ENCODE results near the gene SCAPER. TPM values are rescaled to one million over a fixed set of nuclear protein-coding genes. Genes with fewer than 3 reads are reported as not detected.
"Not testable (repeated sequence)": the region's sequence is repeated elsewhere in the genome, so short reads cannot be mapped to it uniquely, and the experiment has no call there.

The SCAPER gene
- total RNA-seq, 1 experiment from 2014 or later = 21.5 TPM

GRCh38 chr15:76431971-76432370, 473.2 kb downstream of the SCAPER start:
- H3K27ac ChIP-seq (ENCODE audit: low read depth, low read length, poor library complexity, severe bottlenecking) = no peak overlapping the region
- peak; percentile 4 for DNase-seq (ENCODE audit: low spot score)

GRCh38 chr15:76430711-76431110, 474.4 kb downstream of the SCAPER start:
- H3K9me3 ChIP-seq (ENCODE audit: low read depth, low read length, poor library complexity, severe bottlenecking); DNase-seq (ENCODE audit: low spot score); CTCF ChIA-PET; H3K4me3 ChIP-seq (ENCODE audit: low read depth, low read length, poor library complexity, severe bottlenecking); H3K27ac ChIP-seq (ENCODE audit: low read depth, low read length, poor library complexity, severe bottlenecking); H3K36me3 ChIP-seq (ENCODE audit: insufficient read depth, low read length, poor library complexity, severe bottlenecking); H3K4me1 ChIP-seq (ENCODE audit: insufficient read depth, low read length, poor library complexity, severe bottlenecking); POLR2A ChIA-PET (ENCODE audit: low non-redundant PET); BruUV-seq (replicated peaks); intact Hi-C loops (cut with micrococcal nuclease; ENCODE audit: unreplicated experiment); H3K27me3 ChIP-seq (replicated peaks; ENCODE audit: insufficient read depth, low read depth, low read length, poor library complexity): not testable (repeated sequence)

More at GRCh38 chr15:76431971-76432370, 473.2 kb downstream of the SCAPER start:
- no peak for TF ChIP-seq EZH2 (IDR thresholded peaks at IDR 0.05; ENCODE audit: borderline replicate concordance, low read depth, low read length, poor library complexity, severe bottlenecking)
- TF ChIP-seq, protein P1, sequence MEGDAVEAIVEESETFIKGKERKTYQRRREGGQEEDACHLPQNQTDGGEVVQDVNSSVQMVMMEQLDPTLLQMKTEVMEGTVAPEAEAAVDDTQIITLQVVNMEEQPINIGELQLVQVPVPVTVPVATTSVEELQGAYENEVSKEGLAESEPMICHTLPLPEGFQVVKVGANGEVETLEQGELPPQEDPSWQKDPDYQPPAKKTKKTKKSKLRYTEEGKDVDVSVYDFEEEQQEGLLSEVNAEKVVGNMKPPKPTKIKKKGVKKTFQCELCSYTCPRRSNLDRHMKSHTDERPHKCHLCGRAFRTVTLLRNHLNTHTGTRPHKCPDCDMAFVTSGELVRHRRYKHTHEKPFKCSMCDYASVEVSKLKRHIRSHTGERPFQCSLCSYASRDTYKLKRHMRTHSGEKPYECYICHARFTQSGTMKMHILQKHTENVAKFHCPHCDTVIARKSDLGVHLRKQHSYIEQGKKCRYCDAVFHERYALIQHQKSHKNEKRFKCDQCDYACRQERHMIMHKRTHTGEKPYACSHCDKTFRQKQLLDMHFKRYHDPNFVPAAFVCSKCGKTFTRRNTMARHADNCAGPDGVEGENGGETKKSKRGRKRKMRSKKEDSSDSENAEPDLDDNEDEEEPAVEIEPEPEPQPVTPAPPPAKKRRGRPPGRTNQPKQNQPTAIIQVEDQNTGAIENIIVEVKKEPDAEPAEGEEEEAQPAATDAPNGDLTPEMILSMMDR (conservative IDR thresholded peaks at IDR 0.05; ENCODE audit: low read depth, low read length) = no peak
- H3K27me3 ChIP-seq (replicated peaks; ENCODE audit: insufficient read depth, low read depth, low read length, poor library complexity) = no peaks in the 10 kb centered on the region
- no peaks in the 10 kb centered on the region for H3K9me3 ChIP-seq (ENCODE audit: low read depth, low read length, poor library complexity, severe bottlenecking)
- CTCF ChIA-PET = no interaction called here
- no peak overlapping the region for H3K4me3 ChIP-seq (ENCODE audit: low read depth, low read length, poor library complexity, severe bottlenecking)
- no peaks in the 10 kb centered on the region for H3K4me1 ChIP-seq (ENCODE audit: insufficient read depth, low read length, poor library complexity, severe bottlenecking)
- intact Hi-C loops (cut with micrococcal nuclease; ENCODE audit: unreplicated experiment) = no loop called here
- no TSS peak for BruUV-seq (replicated peaks)
- POLR2A ChIA-PET (ENCODE audit: low non-redundant PET) = no interaction called here
- no peaks in the 10 kb centered on the region for H3K36me3 ChIP-seq (ENCODE audit: insufficient read depth, low read length, poor library complexity, severe bottlenecking)

DNA sequence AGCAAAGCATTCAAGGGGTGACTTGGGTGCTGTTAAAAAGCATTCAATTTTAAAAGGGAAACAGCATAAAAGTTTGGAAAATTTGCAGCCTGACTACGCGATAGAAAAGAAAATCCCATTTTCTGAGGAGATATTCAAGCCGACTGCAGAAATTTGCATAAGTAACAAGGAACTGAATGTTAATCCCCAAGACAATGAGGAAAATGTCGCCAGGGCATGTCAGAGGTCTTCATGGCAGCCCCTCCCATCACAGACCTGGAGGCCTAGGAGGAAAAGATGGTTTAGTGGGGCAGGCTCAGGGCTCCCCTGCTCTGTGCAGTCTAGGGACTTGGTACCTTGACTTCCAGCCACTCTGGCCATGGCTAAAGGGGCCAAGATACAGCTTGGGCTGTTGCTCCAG, 475.5 kb downstream of the SCAPER start:
- intact Hi-C loops (cut with micrococcal nuclease; ENCODE audit: unreplicated experiment) = no loop called here
- ChIA-PET CTCF (no interaction called here), POLR2A (ENCODE audit: low non-redundant PET) (no interaction called here)
- TF ChIP-seq, protein P1 (conservative IDR thresholded peaks at IDR 0.05; ENCODE audit: low read depth, low read length) = no peak
- TF ChIP-seq EZH2 (IDR thresholded peaks at IDR 0.05; ENCODE audit: borderline replicate concordance, low read depth, low read length, poor library complexity, severe bottlenecking) = no peak
- no peaks in the 10 kb centered on the region for H3K36me3 ChIP-seq (ENCODE audit: insufficient read depth, low read length, poor library complexity, severe bottlenecking)
- H3K27ac ChIP-seq (ENCODE audit: low read depth, low read length, poor library complexity, severe bottlenecking) = no peak overlapping the region
- no peaks in the 10 kb centered on the region for H3K27me3 ChIP-seq (replicated peaks; ENCODE audit: insufficient read depth, low read depth, low read length, poor library complexity)
- H3K4me3 ChIP-seq (ENCODE audit: low read depth, low read length, poor library complexity, severe bottlenecking) = no peak overlapping the region
- H3K4me1 ChIP-seq (ENCODE audit: insufficient read depth, low read length, poor library complexity, severe bottlenecking) = no peaks in the 10 kb centered on the region
- no TSS peak for BruUV-seq (replicated peaks)
- no peaks in the 10 kb centered on the region for H3K9me3 ChIP-seq (ENCODE audit: low read depth, low read length, poor library complexity, severe bottlenecking)
- DNase-seq (ENCODE audit: low spot score) = no peak

- no TSS peak for BruUV-seq (replicated peaks)
- TF ChIP-seq, protein P1 (conservative IDR thresholded peaks at IDR 0.05; ENCODE audit: low read depth, low read length) = no peak
- TF ChIP-seq EZH2 (IDR thresholded peaks at IDR 0.05; ENCODE audit: borderline replicate concordance, low read depth, low read length, poor library complexity, severe bottlenecking) = no peak
- H3K36me3 ChIP-seq (ENCODE audit: insufficient read depth, low read length, poor library complexity, severe bottlenecking) = no peaks in the 10 kb centered on the region
- H3K9me3 ChIP-seq (ENCODE audit: low read depth, low read length, poor library complexity, severe bottlenecking) = no peaks in the 10 kb centered on the region
- no peak for DNase-seq (ENCODE audit: low spot score)
- intact Hi-C loops (cut with micrococcal nuclease; ENCODE audit: unreplicated experiment) = no loop called here
- POLR2A ChIA-PET (ENCODE audit: low non-redundant PET) = no interaction called here
- no peak overlapping the region for H3K4me3 ChIP-seq (ENCODE audit: low read depth, low read length, poor library complexity, severe bottlenecking)
- H3K27ac ChIP-seq (ENCODE audit: low read depth, low read length, poor library complexity, severe bottlenecking) = no peak overlapping the region
- no peaks in the 10 kb centered on the region for H3K27me3 ChIP-seq (replicated peaks; ENCODE audit: insufficient read depth, low read depth, low read length, poor library complexity)
- no peaks in the 10 kb centered on the region for H3K4me1 ChIP-seq (ENCODE audit: insufficient read depth, low read length, poor library complexity, severe bottlenecking)
- CTCF ChIA-PET = no interaction called here
Observed at GRCh38 chr15:76426941-76427340, 478.2 kb downstream of the SCAPER start.
